Caco-2 (cell line): ENCODE data around the gene SYTL1. TPM values are rescaled to one million over a fixed set of nuclear protein-coding genes. Genes with fewer than 3 reads are reported as not detected.

Source experiments
- BruUV-seq: library from RNA; stranded (reverse); fragments of 400-500 nt; replicated peaks from 2 replicates; lab custom pipeline; 2021; lab: Mats Ljungman, UMichigan
- CTCF ChIA-PET: fragments of 300-600 bp; sonication (Branson Sonifier 250); formaldehyde crosslinking; loops from one replicate; lab custom pipeline; 2022; ENCODE audit warnings: antibody characterized with exemption; lab: Charles Lee
- POLR2A ChIA-PET: fragments of 300-600 bp; sonication (Branson Sonifier 250); formaldehyde crosslinking; loops from one replicate; lab custom pipeline; 2022; ENCODE audit warnings: antibody characterized with exemption; lab: Charles Lee
- DNase-seq, 2 experiments: peaks; one replicate each; pipeline versions ENCODE4 v3.0.0 to v3.0.0-alpha.2; 2020 to 2022
- H3K27me3 ChIP-seq: replicated peaks from 2 replicates; pipeline ENCODE4 v1.6.0; 2011; ENCODE audit warnings: low read length; ENCODE audit not compliant: control insufficient read depth, insufficient read depth
- H3K36me3 ChIP-seq: 2 replicates; pipeline ENCODE4 v1.5.1; 2011; ENCODE audit warnings: low read length; ENCODE audit not compliant: control insufficient read depth, insufficient read depth
- H3K4me1 ChIP-seq: fragments of 250-450 bp; sonication (Bioruptor Pico); 2 replicates; pipeline ENCODE4 v1.5.1; 2020; ENCODE audit warnings: mild to moderate bottlenecking
- H3K4me3 ChIP-seq: 2 replicates; pipeline ENCODE4 v1.5.1; 2011; ENCODE audit warnings: low read depth, mild to moderate bottlenecking, control low read depth, low read length
- H3K9me3 ChIP-seq: fragments of 250-450 bp; sonication (Bioruptor Pico); 2 replicates; pipeline ENCODE4 v1.5.1; 2020; ENCODE audit warnings: mild to moderate bottlenecking, moderate library complexity
- H3K27ac Mint-ChIP-seq: one replicate; pipeline ENCODE4 v1.8.0; 2022; ENCODE audit warnings: mixed read lengths; ENCODE audit not compliant: unreplicated experiment
- H3K27me3 Mint-ChIP-seq: one replicate; pipeline ENCODE4 v1.8.0; 2022; ENCODE audit warnings: mixed read lengths; ENCODE audit not compliant: insufficient read depth, unreplicated experiment
- H3K36me3 Mint-ChIP-seq: one replicate; pipeline ENCODE4 v1.8.0; 2022; ENCODE audit warnings: mild to moderate bottlenecking, mixed read lengths; ENCODE audit not compliant: insufficient read depth, unreplicated experiment
- H3K4me1 Mint-ChIP-seq: one replicate; pipeline ENCODE4 v1.8.0; 2022; ENCODE audit warnings: low read depth, mixed read lengths; ENCODE audit not compliant: unreplicated experiment
- H3K4me3 Mint-ChIP-seq: one replicate; pipeline ENCODE4 v1.8.0; 2022; ENCODE audit warnings: mild to moderate bottlenecking, moderate library complexity, mixed read lengths; ENCODE audit not compliant: unreplicated experiment
- H3K9me3 Mint-ChIP-seq: one replicate; pipeline ENCODE4 v1.8.0; 2022; ENCODE audit warnings: mixed read lengths; ENCODE audit not compliant: unreplicated experiment
- intact Hi-C: fragments of 100-400 bp; cut with micrococcal nuclease; formaldehyde crosslinking; loops from one replicate; pipeline ENCODE4 v1.10.0; 2022; ENCODE audit not compliant: unreplicated experiment
- total RNA-seq: library from RNA; stranded (reverse); gene quantifications from 2 replicates; pipeline ENCODE4 v1.2.3, GENCODE V29; 2022
- TF ChIP-seq, protein P1 (sequence below), 2 experiments: fragments of 200-600 bp in 1 of 2; IDR thresholded peaks; 1 replicate in 1 of 2; 2 replicates in 1 of 2; pipeline versions ENCODE4 v1.5.1 to v1.8.0; 2011 to 2022; ENCODE audit warnings: antibody characterized with exemption in 1 of 2, control low read depth in 1 of 2, inconsistent platforms in 1 of 2, low read depth in 1 of 2, low read length in 1 of 2, mild to moderate bottlenecking in 1 of 2, moderate library complexity in 1 of 2; ENCODE audit not compliant: insufficient read depth in 1 of 2, severe bottlenecking in 1 of 2, unreplicated experiment in 1 of 2

The SYTL1 gene
- total RNA-seq, 1 experiment from 2014 or later, result 11.0 TPM

DNA sequence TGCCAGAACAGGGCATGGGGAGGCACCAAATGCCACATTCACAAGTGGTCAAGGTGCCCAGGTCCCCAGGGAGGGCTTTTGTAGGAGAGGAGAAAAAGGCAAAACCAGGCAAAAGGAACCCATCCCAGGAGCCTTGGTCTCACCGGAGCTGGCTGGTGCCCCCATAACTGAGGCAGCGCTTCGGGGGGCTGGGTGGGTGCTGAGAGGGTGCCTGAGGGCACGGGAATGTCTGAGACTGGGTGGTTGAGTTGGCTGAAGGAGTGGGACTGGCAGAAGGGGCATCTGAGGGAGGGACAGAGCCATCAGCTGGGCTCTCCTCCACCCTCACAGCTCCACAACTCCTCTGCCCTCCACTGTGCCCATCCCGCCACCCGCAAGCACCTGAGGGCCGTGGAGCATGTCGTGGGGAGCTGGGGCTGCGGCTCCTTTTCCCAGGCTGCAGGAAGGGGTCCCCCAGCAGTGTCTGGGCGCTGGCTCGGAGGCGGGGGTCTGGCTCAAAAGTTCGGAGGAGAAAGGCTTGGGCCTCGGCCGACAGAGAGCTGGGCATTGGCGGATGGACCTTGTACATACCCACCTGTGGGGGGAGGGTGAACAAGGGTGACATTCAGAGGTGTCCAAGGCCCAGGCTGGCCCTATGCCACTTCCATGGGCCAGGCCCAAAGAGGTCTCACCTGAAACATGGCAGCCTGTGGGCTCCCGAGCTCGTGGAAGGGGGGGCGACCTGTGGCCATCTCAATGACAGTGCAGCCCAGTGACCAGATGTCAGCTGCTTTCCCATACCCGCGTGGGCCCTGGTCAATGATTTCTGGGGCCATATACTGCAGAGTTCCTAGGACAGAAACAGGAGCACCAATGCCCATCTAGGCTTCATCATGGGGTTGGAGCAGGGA, 16.5 kb downstream of the SYTL1 start:
- intact Hi-C loops, result loop anchor here (10.0 kb wide), 1 partner anchor 53 kb away; no protein-coding TSS in a partner anchor
- Histone ChIP-seq H3K4me1 (no peaks in the 10 kb centered on the region), H3K27me3 (no peaks in the 10 kb centered on the region), H3K9me3 (no peaks in the 10 kb centered on the region), H3K4me3 (no peak overlapping the region), H3K36me3 (no peaks in the 10 kb centered on the region)
- Mint-ChIP-seq H3K4me3 (no peak overlapping the region), H3K27ac (no peak overlapping the region), H3K4me1 (no peaks in the 10 kb centered on the region), H3K36me3 (peaks cover 11% of the 10 kb centered on the region), H3K9me3 (no peaks in the 10 kb centered on the region), H3K27me3 (no peaks in the 10 kb centered on the region)
- TF ChIP-seq, protein P1, sequence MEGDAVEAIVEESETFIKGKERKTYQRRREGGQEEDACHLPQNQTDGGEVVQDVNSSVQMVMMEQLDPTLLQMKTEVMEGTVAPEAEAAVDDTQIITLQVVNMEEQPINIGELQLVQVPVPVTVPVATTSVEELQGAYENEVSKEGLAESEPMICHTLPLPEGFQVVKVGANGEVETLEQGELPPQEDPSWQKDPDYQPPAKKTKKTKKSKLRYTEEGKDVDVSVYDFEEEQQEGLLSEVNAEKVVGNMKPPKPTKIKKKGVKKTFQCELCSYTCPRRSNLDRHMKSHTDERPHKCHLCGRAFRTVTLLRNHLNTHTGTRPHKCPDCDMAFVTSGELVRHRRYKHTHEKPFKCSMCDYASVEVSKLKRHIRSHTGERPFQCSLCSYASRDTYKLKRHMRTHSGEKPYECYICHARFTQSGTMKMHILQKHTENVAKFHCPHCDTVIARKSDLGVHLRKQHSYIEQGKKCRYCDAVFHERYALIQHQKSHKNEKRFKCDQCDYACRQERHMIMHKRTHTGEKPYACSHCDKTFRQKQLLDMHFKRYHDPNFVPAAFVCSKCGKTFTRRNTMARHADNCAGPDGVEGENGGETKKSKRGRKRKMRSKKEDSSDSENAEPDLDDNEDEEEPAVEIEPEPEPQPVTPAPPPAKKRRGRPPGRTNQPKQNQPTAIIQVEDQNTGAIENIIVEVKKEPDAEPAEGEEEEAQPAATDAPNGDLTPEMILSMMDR (IDR thresholded peaks at IDR 0.05; ENCODE audit: insufficient read depth in 1 of 2, low read depth in 1 of 2, low read length in 1 of 2, severe bottlenecking in 1 of 2, unreplicated experiment in 1 of 2), result no peak
- CTCF ChIA-PET, result interaction anchor here (0.5 to 1.5 kb wide), 8 partner anchors 7 to 58 kb away, joined by 3 to 6 read pairs (median 3); partner anchors contain the start of gene SYTL1
- no TSS peak for BruUV-seq
- POLR2A ChIA-PET, result no interaction called here
- no peak for DNase-seq

DNA sequence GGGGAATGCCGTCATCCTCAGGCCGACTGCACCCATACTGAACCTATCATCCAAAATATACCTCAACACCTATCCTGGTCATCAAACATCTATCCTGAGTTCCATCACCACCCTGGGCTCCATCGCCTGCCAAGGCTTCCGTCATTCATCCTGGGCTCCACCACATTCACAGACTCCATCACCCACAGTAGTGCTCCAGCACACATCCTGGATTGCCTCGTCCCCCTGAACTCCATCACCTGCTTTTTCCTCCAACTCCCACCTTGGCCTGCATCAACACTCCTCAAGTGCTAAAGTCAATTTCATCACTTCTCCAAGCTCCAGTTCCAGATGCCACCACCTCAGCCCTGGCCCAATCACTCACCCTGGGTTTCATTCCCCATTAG, 17.1 kb downstream of the SYTL1 start:
- TF ChIP-seq, protein P1 (IDR thresholded peaks at IDR 0.05; ENCODE audit: insufficient read depth in 1 of 2, low read depth in 1 of 2, low read length in 1 of 2, severe bottlenecking in 1 of 2, unreplicated experiment in 1 of 2), result no peak
- BruUV-seq, result no TSS peak
- Histone ChIP-seq H3K4me3 (no peak overlapping the region), H3K4me1 (no peaks in the 10 kb centered on the region), H3K36me3 (no peaks in the 10 kb centered on the region), H3K9me3 (no peaks in the 10 kb centered on the region), H3K27me3 (no peaks in the 10 kb centered on the region)
- H3K4me1 Mint-ChIP-seq, result peaks cover under 1% of the 10 kb centered on the region
- ChIA-PET POLR2A (no interaction called here), CTCF (interaction anchor here (0.5 to 1.0 kb wide), 3 partner anchors 10 to 17 kb away, joined by 3 read pairs; partner anchors contain the start of gene SYTL1)
- DNase-seq, result no peak
- H3K27ac Mint-ChIP-seq, result no peak overlapping the region
- peaks cover 11% of the 10 kb centered on the region for H3K36me3 Mint-ChIP-seq
- intact Hi-C loops, result loop anchor here (10.0 kb wide), 1 partner anchor 54 kb away; no protein-coding TSS in a partner anchor
- no peaks in the 10 kb centered on the region for H3K9me3 Mint-ChIP-seq
- H3K4me3 Mint-ChIP-seq, result no peak overlapping the region
- H3K27me3 Mint-ChIP-seq, result no peaks in the 10 kb centered on the region

DNA sequence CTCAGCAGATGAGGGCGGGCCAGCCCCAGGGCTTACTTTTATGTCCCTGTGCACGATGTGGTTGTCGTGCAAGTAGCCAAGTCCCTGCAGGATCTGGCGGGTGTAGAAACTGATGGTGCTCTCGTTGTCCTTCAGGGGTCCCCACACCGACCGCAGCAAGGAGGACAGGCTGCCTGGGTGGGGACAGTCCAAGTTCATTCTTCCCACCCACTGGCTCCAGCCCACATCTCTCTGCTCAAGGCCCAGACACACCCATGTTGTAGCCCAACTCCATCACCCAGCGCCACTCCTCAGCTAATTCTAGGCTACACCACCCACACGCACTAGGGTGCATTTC, 18.0 kb downstream of the SYTL1 start:
- CTCF ChIA-PET, result no interaction called here
- BruUV-seq, result no TSS peak
- H3K36me3 ChIP-seq, result no peaks in the 10 kb centered on the region

More for the DNA sequence above, 18.0 kb downstream of the SYTL1 start:
- Mint-ChIP-seq H3K4me1 (peaks cover 7% of the 10 kb centered on the region), H3K27me3 (no peaks in the 10 kb centered on the region), H3K4me3 (no peak overlapping the region), H3K9me3 (no peaks in the 10 kb centered on the region), H3K27ac (no peak overlapping the region), H3K36me3 (peaks cover 11% of the 10 kb centered on the region)
- H3K4me3 ChIP-seq, result no peak overlapping the region
- no peaks in the 10 kb centered on the region for H3K9me3 ChIP-seq
- no peaks in the 10 kb centered on the region for H3K27me3 ChIP-seq
- H3K4me1 ChIP-seq, result peaks cover 3% of the 10 kb centered on the region; the same call in 1 of the 2 replicates
- POLR2A ChIA-PET, result no interaction called here
- intact Hi-C loops, result loop anchor here (10.0 kb wide), 1 partner anchor 55 kb away; no protein-coding TSS in a partner anchor
- TF ChIP-seq, protein P1 (IDR thresholded peaks at IDR 0.05; ENCODE audit: insufficient read depth in 1 of 2, low read depth in 1 of 2, low read length in 1 of 2, severe bottlenecking in 1 of 2, unreplicated experiment in 1 of 2), result no peak
- DNase-seq, result no peak
